HS-27A (cell line): ENCODE data around the gene DET1.
A peak's percentile ranks its signal among the peaks of the same experiment; 100 is the strongest.
"Not testable (repeated sequence)": the region's sequence is repeated elsewhere in the genome, so short reads cannot be mapped to it uniquely, and the experiment has no call there.

Experiments used
- DNase-seq: peaks from one replicate; pipeline ENCODE4 v3.0.0-alpha.2; 2012; ENCODE audit warnings: low read depth, missing footprints

The DET1 gene

GRCh38 chr15:88546248-88547129 lies at the start of gene DET1:
DET1 (minus strand) TSS chr15:88546681; CDS start chr15:88531705, 14,976 bp downstream.
- peak; percentile 89 for DNase-seq

GRCh38 chr15:88591384-88591783 lies 44.9 kb upstream of the DET1 start:
- no peak for DNase-seq

- no peak for DNase-seq
Observed at GRCh38 chr15:88590759-88591158, 44.3 kb upstream of the DET1 start.

GRCh38 chr15:88586401-88587162 lies 40.1 kb upstream of the DET1 start:
- no peak for DNase-seq

GRCh38 chr15:88580532-88580931 lies 34.1 kb upstream of the DET1 start:
- DNase-seq = no peak

GRCh38 chr15:88579322-88579721 lies 32.8 kb upstream of the DET1 start:
- no peak for DNase-seq

- DNase-seq = no peak
Observed at GRCh38 chr15:88574655-88575054, 28.2 kb upstream of the DET1 start.

- DNase-seq = no peak
Observed at GRCh38 chr15:88574077-88574476, 27.6 kb upstream of the DET1 start.

GRCh38 chr15:88571852-88572259 lies 25.4 kb upstream of the DET1 start:
- DNase-seq = no peak

- DNase-seq = no peak
Observed at GRCh38 chr15:88571153-88571851, 24.8 kb upstream of the DET1 start.

- no peak for DNase-seq
Observed at GRCh38 chr15:88568589-88568988, 22.1 kb upstream of the DET1 start.

GRCh38 chr15:88564741-88565140 lies 18.3 kb upstream of the DET1 start:
- no peak for DNase-seq

- no peak for DNase-seq
Observed at GRCh38 chr15:88563638-88564037, 17.2 kb upstream of the DET1 start.

- not testable (repeated sequence) for DNase-seq
Observed at GRCh38 chr15:88559565-88559964, 13.1 kb upstream of the DET1 start.

- not testable (repeated sequence) for DNase-seq
Observed at GRCh38 chr15:88558026-88558425, 11.5 kb upstream of the DET1 start.

- DNase-seq = not testable (repeated sequence)
Observed at GRCh38 chr15:88548009-88548408, 1.5 kb upstream of the DET1 start.

GRCh38 chr15:88545578-88546247 lies 768 bp downstream of the DET1 start:
- DNase-seq = not testable (repeated sequence)

GRCh38 chr15:88543065-88543776 lies 3.3 kb downstream of the DET1 start:
- no peak for DNase-seq

GRCh38 chr15:88542342-88542733 lies 4.1 kb downstream of the DET1 start:
- DNase-seq = no peak

- DNase-seq = no peak
Observed at GRCh38 chr15:88541709-88542341, 4.7 kb downstream of the DET1 start.

- not testable (repeated sequence) for DNase-seq
Observed at GRCh38 chr15:88541111-88541510, 5.4 kb downstream of the DET1 start.
